Measurements from ENCODE around the gene SLCO1C1. TPM values are rescaled to one million over a fixed set of nuclear protein-coding genes. Genes with fewer than 3 reads are reported as not detected.

The SLCO1C1 gene
- total RNA-seq, 1 donor from 2014 or later: not detected

GRCh38 chr12:20711846-20712245 lies 16.7 kb downstream of the SLCO1C1 start:
- Histone ChIP-seq H3K4me3 (ENCODE audit: low read length in 3 of 3) (no peak overlapping the region), H3K27ac (ENCODE audit: low read depth, low read length) (no peak overlapping the region), H3K4me1 (ENCODE audit: control insufficient read depth in 3 of 3, insufficient read depth in 3 of 3, low read length in 3 of 3) (no peaks in the 10 kb centered on the region), H3K9me3 (ENCODE audit: control insufficient read depth in 3 of 3, low read length in 3 of 3) (no peaks in the 10 kb centered on the region), H3K36me3 (ENCODE audit: control insufficient read depth in 3 of 3, insufficient read depth in 3 of 3, low read length in 3 of 3) (no peaks in the 10 kb centered on the region), H3K9ac (ENCODE audit: low read depth in 1 of 3, low read length in 3 of 3) (no peak overlapping the region), H3K27me3 (ENCODE audit: control insufficient read depth in 3 of 3, insufficient read depth in 3 of 3, low read length in 3 of 3) (no peaks in the 10 kb centered on the region)

GRCh38 chr12:20716037-20716436 lies 20.9 kb downstream of the SLCO1C1 start:
- Histone ChIP-seq H3K27ac (ENCODE audit: low read depth, low read length) (no peak overlapping the region), H3K9me3 (ENCODE audit: control insufficient read depth in 3 of 3, low read length in 3 of 3) (no peaks in the 10 kb centered on the region), H3K4me3 (ENCODE audit: low read length in 3 of 3) (no peak overlapping the region), H3K36me3 (ENCODE audit: control insufficient read depth in 3 of 3, insufficient read depth in 3 of 3, low read length in 3 of 3) (no peaks in the 10 kb centered on the region), H3K27me3 (ENCODE audit: control insufficient read depth in 3 of 3, insufficient read depth in 3 of 3, low read length in 3 of 3) (no peaks in the 10 kb centered on the region), H3K9ac (ENCODE audit: low read depth in 1 of 3, low read length in 3 of 3) (no peak overlapping the region), H3K4me1 (ENCODE audit: control insufficient read depth in 3 of 3, insufficient read depth in 3 of 3, low read length in 3 of 3) (no peaks in the 10 kb centered on the region)

DNA sequence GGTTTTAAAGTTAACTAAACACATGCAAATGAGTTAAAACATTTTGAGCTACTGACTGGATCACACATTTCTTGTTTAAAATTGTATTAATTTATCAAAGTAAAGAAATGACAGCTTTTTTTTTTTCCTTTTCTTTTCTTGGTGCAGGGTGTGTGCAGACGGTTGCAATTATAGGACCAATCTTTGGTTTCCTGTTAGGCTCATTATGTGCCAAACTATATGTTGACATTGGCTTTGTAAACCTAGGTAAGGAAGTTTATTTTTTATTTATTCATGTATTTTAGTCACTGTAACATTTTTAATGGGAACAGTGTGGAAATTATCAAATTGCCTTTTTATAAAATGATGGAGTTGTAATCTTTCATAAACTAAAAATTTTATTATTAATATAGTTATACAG lies 21.9 kb downstream of the SLCO1C1 start:
- no peaks in the 10 kb centered on the region for H3K9me3 ChIP-seq (ENCODE audit: control insufficient read depth in 3 of 3, low read length in 3 of 3)
- no peak overlapping the region for H3K4me3 ChIP-seq (ENCODE audit: low read length in 3 of 3)
- no peaks in the 10 kb centered on the region for H3K27me3 ChIP-seq (ENCODE audit: control insufficient read depth in 3 of 3, insufficient read depth in 3 of 3, low read length in 3 of 3)
- no peak overlapping the region for H3K27ac ChIP-seq (ENCODE audit: low read depth, low read length)
- H3K36me3 ChIP-seq (ENCODE audit: control insufficient read depth in 3 of 3, insufficient read depth in 3 of 3, low read length in 3 of 3): no peaks in the 10 kb centered on the region
- no peak overlapping the region for H3K9ac ChIP-seq (ENCODE audit: low read depth in 1 of 3, low read length in 3 of 3)
- H3K4me1 ChIP-seq (ENCODE audit: control insufficient read depth in 3 of 3, insufficient read depth in 3 of 3, low read length in 3 of 3): no peaks in the 10 kb centered on the region

DNA sequence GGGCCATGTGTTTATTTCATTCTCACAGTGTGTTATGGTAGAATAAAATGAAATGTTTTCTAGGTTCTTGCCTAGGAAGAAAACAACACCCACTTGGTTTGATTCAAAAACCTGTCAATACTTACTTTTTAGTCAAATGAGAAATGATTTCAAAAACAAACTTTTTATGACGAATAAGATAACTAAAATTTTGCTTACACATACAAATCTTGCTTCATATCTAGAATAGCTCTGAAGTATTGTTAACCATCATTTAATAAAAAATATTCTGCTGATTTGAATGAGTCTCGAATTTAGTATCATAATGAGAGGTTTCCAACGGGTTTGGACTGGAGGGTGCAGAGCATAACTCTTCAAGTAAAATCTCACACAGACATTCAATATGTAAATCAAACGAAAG lies 23.2 kb downstream of the SLCO1C1 start:
- Histone ChIP-seq H3K4me1 (ENCODE audit: control insufficient read depth in 3 of 3, insufficient read depth in 3 of 3, low read length in 3 of 3) (no peaks in the 10 kb centered on the region), H3K36me3 (ENCODE audit: control insufficient read depth in 3 of 3, insufficient read depth in 3 of 3, low read length in 3 of 3) (no peaks in the 10 kb centered on the region), H3K9ac (ENCODE audit: low read depth in 1 of 3, low read length in 3 of 3) (no peak overlapping the region), H3K4me3 (ENCODE audit: low read length in 3 of 3) (no peak overlapping the region), H3K27me3 (ENCODE audit: control insufficient read depth in 3 of 3, insufficient read depth in 3 of 3, low read length in 3 of 3) (no peaks in the 10 kb centered on the region), H3K27ac (ENCODE audit: low read depth, low read length) (no peak overlapping the region), H3K9me3 (ENCODE audit: control insufficient read depth in 3 of 3, low read length in 3 of 3) (no peaks in the 10 kb centered on the region)

DNA sequence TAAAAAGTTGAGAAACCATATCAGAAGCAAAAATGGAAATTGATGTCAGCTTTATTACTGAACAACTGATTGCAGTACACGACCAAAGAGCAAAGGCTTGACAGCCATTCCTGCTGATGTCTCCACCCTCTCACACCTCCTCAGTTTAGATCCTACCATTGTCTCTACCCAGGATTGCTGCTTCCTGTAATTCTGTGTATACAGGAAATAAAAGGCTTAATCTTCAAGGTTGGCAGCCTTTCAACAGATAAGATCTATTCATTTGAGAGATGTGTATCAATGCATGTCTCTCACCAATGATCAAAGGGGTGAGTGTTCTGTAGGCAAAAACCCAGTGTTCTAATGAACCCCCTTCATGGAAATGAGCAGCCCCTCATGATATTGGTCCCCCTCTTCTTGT lies 27.0 kb downstream of the SLCO1C1 start:
- Histone ChIP-seq H3K27me3 (ENCODE audit: control insufficient read depth in 3 of 3, insufficient read depth in 3 of 3, low read length in 3 of 3) (no peaks in the 10 kb centered on the region), H3K9ac (ENCODE audit: low read depth in 1 of 3, low read length in 3 of 3) (no peak overlapping the region), H3K36me3 (ENCODE audit: control insufficient read depth in 3 of 3, insufficient read depth in 3 of 3, low read length in 3 of 3) (no peaks in the 10 kb centered on the region), H3K27ac (ENCODE audit: low read depth, low read length) (no peak overlapping the region), H3K4me3 (ENCODE audit: low read length in 3 of 3) (no peak overlapping the region), H3K9me3 (ENCODE audit: control insufficient read depth in 3 of 3, low read length in 3 of 3) (no peaks in the 10 kb centered on the region), H3K4me1 (ENCODE audit: control insufficient read depth in 3 of 3, insufficient read depth in 3 of 3, low read length in 3 of 3) (no peaks in the 10 kb centered on the region)

GRCh38 chr12:20731274-20731673 lies 36.1 kb downstream of the SLCO1C1 start:
- no peaks in the 10 kb centered on the region for H3K36me3 ChIP-seq (ENCODE audit: control insufficient read depth in 3 of 3, insufficient read depth in 3 of 3, low read length in 3 of 3)
- no peaks in the 10 kb centered on the region for H3K4me1 ChIP-seq (ENCODE audit: control insufficient read depth in 3 of 3, insufficient read depth in 3 of 3, low read length in 3 of 3)
- no peaks in the 10 kb centered on the region for H3K27me3 ChIP-seq (ENCODE audit: control insufficient read depth in 3 of 3, insufficient read depth in 3 of 3, low read length in 3 of 3)
- H3K4me3 ChIP-seq (ENCODE audit: low read length in 3 of 3): no peak overlapping the region
- H3K27ac ChIP-seq (ENCODE audit: low read depth, low read length): no peak overlapping the region
- no peak overlapping the region for H3K9ac ChIP-seq (ENCODE audit: low read depth in 1 of 3, low read length in 3 of 3)
- no peaks in the 10 kb centered on the region for H3K9me3 ChIP-seq (ENCODE audit: control insufficient read depth in 3 of 3, low read length in 3 of 3)

- Histone ChIP-seq H3K4me3 (ENCODE audit: low read length in 3 of 3) (no peak overlapping the region), H3K4me1 (ENCODE audit: control insufficient read depth in 3 of 3, insufficient read depth in 3 of 3, low read length in 3 of 3) (no peaks in the 10 kb centered on the region), H3K9ac (ENCODE audit: low read depth in 1 of 3, low read length in 3 of 3) (no peak overlapping the region), H3K27me3 (ENCODE audit: control insufficient read depth in 3 of 3, insufficient read depth in 3 of 3, low read length in 3 of 3) (no peaks in the 10 kb centered on the region), H3K9me3 (ENCODE audit: control insufficient read depth in 3 of 3, low read length in 3 of 3) (no peaks in the 10 kb centered on the region), H3K27ac (ENCODE audit: low read depth, low read length) (no peak overlapping the region), H3K36me3 (ENCODE audit: control insufficient read depth in 3 of 3, insufficient read depth in 3 of 3, low read length in 3 of 3) (no peaks in the 10 kb centered on the region)
Observed at GRCh38 chr12:20740972-20741371, 45.8 kb downstream of the SLCO1C1 start.

GRCh38 chr12:20748198-20748597 lies 53.1 kb downstream of the SLCO1C1 start:
- no peaks in the 10 kb centered on the region for H3K36me3 ChIP-seq (ENCODE audit: control insufficient read depth in 3 of 3, insufficient read depth in 3 of 3, low read length in 3 of 3)
- no peaks in the 10 kb centered on the region for H3K27me3 ChIP-seq (ENCODE audit: control insufficient read depth in 3 of 3, insufficient read depth in 3 of 3, low read length in 3 of 3)
- no peak overlapping the region for H3K27ac ChIP-seq (ENCODE audit: low read depth, low read length)
- H3K4me3 ChIP-seq (ENCODE audit: low read length in 3 of 3): no peak overlapping the region
- H3K9me3 ChIP-seq (ENCODE audit: control insufficient read depth in 3 of 3, low read length in 3 of 3): no peaks in the 10 kb centered on the region
- no peak overlapping the region for H3K9ac ChIP-seq (ENCODE audit: low read depth in 1 of 3, low read length in 3 of 3)
- no peaks in the 10 kb centered on the region for H3K4me1 ChIP-seq (ENCODE audit: control insufficient read depth in 3 of 3, insufficient read depth in 3 of 3, low read length in 3 of 3)

DNA sequence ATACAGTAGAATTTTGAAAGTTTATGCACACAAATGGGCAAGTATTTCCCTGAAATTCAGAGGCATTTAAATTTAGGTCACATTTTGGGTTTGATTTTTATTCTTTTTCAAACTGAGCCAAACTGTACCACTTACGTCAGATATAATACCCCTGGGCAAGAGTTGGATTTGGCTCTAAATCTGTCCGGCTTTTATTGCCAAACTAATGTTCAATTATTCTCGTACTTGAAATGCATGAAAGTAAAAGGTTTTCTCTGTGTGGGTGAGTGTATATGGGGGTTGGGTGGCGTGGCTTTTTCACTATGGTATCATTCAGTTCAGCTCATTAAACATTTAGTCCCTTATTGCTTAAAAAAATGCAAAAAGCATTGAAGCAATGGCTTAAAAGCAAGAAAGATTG lies 55.9 kb downstream of the SLCO1C1 start:
- Histone ChIP-seq H3K4me1 (ENCODE audit: control insufficient read depth in 3 of 3, insufficient read depth in 3 of 3, low read length in 3 of 3) (no peaks in the 10 kb centered on the region), H3K27me3 (ENCODE audit: control insufficient read depth in 3 of 3, insufficient read depth in 3 of 3, low read length in 3 of 3) (no peaks in the 10 kb centered on the region), H3K36me3 (ENCODE audit: control insufficient read depth in 3 of 3, insufficient read depth in 3 of 3, low read length in 3 of 3) (no peaks in the 10 kb centered on the region), H3K9me3 (ENCODE audit: control insufficient read depth in 3 of 3, low read length in 3 of 3) (no peaks in the 10 kb centered on the region), H3K9ac (ENCODE audit: low read depth in 1 of 3, low read length in 3 of 3) (no peak overlapping the region), H3K27ac (ENCODE audit: low read depth, low read length) (no peak overlapping the region), H3K4me3 (ENCODE audit: low read length in 3 of 3) (no peak overlapping the region)

GRCh38 chr12:20777420-20777819 lies 82.3 kb downstream of the SLCO1C1 start:
- H3K36me3 ChIP-seq (ENCODE audit: control insufficient read depth in 3 of 3, insufficient read depth in 3 of 3, low read length in 3 of 3): no peaks in the 10 kb centered on the region
- no peak overlapping the region for H3K27ac ChIP-seq (ENCODE audit: low read depth, low read length)
- no peak overlapping the region for H3K9ac ChIP-seq (ENCODE audit: low read depth in 1 of 3, low read length in 3 of 3)
- H3K4me3 ChIP-seq (ENCODE audit: low read length in 3 of 3): no peak overlapping the region
- H3K9me3 ChIP-seq (ENCODE audit: control insufficient read depth in 3 of 3, low read length in 3 of 3): no peaks in the 10 kb centered on the region
- no peaks in the 10 kb centered on the region for H3K27me3 ChIP-seq (ENCODE audit: control insufficient read depth in 3 of 3, insufficient read depth in 3 of 3, low read length in 3 of 3)
- H3K4me1 ChIP-seq (ENCODE audit: control insufficient read depth in 3 of 3, insufficient read depth in 3 of 3, low read length in 3 of 3): no peaks in the 10 kb centered on the region

- Histone ChIP-seq H3K4me1 (ENCODE audit: control insufficient read depth in 3 of 3, insufficient read depth in 3 of 3, low read length in 3 of 3) (no peaks in the 10 kb centered on the region), H3K36me3 (ENCODE audit: control insufficient read depth in 3 of 3, insufficient read depth in 3 of 3, low read length in 3 of 3) (no peaks in the 10 kb centered on the region), H3K9ac (ENCODE audit: low read depth in 1 of 3, low read length in 3 of 3) (no peak overlapping the region), H3K4me3 (ENCODE audit: low read length in 3 of 3) (no peak overlapping the region), H3K27ac (ENCODE audit: low read depth, low read length) (no peak overlapping the region), H3K27me3 (ENCODE audit: control insufficient read depth in 3 of 3, insufficient read depth in 3 of 3, low read length in 3 of 3) (no peaks in the 10 kb centered on the region), H3K9me3 (ENCODE audit: control insufficient read depth in 3 of 3, low read length in 3 of 3) (no peaks in the 10 kb centered on the region)
Observed at GRCh38 chr12:20778969-20779368, 83.8 kb downstream of the SLCO1C1 start.

Data from skeletal muscle tissue (tissue), 4 donors.